Erythroblast (primary cell): Measurements from ENCODE around the gene ATF7IP.

ENCODE experiments used
- DNase-seq, 2 experiments: peaks; one replicate each; lab custom pipeline; 2025; lab: John Stamatoyannopoulos, UW
- GATA1 ChIP-seq: IDR thresholded peaks from 2 replicates; pipeline ENCODE4 v1.6.1; 2011; ENCODE audit warnings: low read depth, mild to moderate bottlenecking, control low read depth, low read length, moderate library complexity
- POLR2A ChIP-seq: IDR thresholded peaks from 2 replicates; pipeline ENCODE4 v1.6.1; 2011; ENCODE audit warnings: mild to moderate bottlenecking, low read length

The ATF7IP gene

DNA sequence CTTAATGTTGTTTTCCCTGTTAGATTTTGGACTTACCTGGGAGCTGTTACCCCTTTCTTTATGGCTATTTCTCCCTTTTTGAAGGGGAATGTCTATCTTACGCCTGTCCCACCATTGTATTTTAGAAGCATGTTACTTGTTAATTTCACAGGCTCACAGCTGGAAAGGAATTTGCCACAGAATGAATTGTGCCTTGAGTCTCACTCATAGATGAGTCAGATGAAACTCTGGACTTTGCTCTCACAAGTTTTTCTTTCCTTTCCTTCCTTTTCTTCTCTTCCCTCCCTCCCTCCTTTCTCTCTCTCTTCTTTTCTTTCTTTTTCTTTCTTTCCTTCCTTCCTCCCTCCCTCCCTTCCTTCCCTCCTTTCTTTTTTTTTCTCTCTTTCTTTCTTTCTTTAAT, 9.3 kb upstream of the ATF7IP start:
- TF ChIP-seq GATA1: no peak
- DNase-seq: no peak

DNA sequence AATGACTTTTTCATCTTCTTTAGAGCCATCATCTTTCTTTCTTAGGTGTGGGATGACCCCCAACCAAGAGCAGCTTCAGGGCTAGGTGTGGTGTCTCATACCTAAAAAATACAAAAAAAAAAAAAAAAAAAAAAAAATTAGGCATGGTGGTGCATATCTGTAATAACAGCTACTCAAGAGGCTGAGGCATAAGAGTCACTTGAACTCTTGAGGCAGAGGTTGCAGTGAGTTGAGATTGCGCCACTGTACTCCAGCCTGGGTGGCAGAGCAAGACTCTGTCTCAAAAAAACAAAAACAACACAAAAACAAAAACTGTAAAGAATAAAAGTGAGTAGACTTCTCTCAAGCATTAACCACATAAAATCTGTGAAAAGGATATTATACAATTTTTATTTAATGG, 8.0 kb upstream of the ATF7IP start:
- no peak for DNase-seq
- TF ChIP-seq POLR2A: no peak
- no peak for TF ChIP-seq GATA1

DNA sequence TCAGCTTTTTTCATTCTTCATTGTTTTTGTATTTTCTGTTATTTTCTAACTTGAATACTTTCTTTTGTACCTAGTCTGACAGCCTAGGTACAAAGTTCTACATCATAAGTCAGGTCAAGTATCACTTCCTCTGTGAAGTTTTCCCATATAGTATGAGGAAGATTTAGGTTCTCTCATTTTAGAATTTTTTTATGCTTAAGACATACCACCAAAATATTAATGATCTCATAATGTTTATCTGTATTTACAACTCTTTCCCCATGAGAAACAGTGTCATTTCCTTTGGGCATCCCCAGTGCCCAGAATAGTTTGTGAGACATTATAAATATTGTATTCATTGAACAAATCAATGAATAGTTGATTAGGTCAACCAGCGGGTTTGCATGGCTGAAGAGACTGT, 3.1 kb upstream of the ATF7IP start:
- no peak for TF ChIP-seq GATA1
- no peak for TF ChIP-seq POLR2A

DNA sequence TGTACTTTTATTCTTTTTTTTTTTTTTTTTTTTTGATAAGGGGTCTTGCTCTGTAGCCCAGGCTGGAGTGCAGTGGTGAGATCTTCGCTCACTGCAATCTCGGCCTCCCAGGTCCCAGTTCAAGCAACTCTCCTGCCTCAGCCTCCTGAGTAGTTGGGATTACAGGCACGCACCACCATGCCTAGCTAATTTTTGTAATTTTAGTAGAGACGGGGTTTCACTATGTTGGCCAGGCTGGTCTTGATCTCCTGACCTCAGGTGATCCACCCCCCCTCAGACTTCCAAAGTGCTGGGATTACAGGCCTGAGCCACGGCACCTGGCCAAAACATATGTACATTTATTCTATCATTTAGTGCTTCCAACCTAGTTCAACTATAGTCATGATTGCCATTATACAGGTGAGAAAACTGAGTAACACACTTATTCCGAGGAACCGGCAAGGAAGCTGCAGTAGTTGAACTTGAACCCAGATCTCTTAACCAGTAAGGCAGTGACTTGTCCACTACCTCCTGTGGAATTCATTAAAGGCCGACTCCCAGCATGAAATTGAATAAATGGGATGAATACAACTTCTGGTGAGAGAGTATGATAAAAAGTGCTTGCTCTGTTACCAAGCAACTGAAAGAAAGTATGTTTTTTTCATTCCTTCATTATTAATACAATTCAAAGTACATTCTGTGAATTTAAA, 755 bp upstream of the ATF7IP start:
- peak in 1 of 2 experiments; percentile 37 for DNase-seq
- TF ChIP-seq POLR2A (no peak), GATA1 (no peak)

More for the DNA sequence above, 3.1 kb upstream of the ATF7IP start:
- DNase-seq: no peak

DNA sequence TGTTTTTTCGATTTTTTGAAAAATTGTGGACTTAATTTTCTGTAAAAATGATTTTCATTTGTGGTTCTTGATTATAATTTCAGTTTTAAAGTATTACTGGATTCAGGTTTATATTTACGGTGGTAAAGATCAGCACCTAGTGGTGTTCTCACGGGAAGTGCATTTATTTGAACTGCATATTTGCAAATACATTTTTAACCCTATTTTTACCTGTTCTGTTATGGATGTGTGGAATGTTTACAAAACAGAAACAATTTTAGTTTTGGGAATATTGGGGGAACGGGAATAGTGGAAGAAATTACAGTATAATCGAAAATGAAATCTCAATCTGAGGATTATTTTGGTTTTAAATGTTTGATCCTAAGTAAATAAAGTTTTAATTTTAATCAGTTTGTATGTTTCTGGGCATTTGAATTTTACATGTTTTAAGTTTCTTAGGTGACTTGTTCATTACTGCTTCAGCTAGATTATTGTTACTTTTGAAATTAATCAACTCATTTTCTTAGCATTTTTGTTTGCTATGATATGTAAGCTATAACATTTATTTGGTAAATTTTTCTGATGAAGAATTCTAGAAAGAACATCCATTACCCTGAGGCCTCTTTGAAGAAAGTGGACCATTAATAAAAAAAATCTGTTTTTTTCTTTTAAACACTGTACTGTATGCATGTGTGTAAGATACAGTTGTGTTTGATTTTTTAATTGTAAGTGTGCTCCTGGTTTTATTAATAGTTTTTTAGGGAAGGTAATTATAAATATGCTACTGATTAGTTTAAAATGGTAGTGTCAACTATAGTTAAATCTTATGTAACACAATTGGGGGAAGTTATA, 942 bp downstream of the ATF7IP start:
- DNase-seq: peak; percentile 81 to 85
- TF ChIP-seq GATA1 (no peak), POLR2A (no peak)

DNA sequence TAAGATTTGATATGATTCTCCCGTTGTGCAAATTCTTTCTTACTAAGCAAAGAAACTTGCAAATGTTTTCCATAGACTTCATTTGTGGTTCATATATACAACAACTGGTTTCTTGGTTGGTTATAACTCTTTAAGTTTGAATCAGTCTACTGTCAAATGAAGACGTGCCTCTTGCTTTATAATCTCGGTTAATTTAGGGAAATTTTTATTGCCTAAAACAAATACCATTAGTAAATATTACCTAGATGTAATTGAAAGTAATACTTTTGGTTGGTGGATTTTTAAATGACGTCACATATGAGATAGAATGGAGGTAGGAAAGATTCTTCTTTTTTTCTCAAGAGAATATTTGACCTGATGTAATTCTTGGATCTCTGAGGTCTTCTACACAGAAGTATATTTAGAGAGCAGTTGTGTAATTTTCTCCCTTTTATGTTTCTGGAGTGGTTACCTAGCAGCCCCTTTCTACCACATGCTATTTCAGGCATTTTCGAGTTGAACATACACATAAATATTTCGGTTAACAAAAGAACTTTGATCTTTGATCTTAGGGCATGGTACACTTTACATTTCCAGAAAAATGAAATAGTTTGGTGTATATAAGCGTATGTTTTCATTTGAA, 1.7 kb downstream of the ATF7IP start:
- TF ChIP-seq POLR2A: peak; percentile 41
- TF ChIP-seq GATA1: no peak
- peak; percentile 52 to 63 for DNase-seq

DNA sequence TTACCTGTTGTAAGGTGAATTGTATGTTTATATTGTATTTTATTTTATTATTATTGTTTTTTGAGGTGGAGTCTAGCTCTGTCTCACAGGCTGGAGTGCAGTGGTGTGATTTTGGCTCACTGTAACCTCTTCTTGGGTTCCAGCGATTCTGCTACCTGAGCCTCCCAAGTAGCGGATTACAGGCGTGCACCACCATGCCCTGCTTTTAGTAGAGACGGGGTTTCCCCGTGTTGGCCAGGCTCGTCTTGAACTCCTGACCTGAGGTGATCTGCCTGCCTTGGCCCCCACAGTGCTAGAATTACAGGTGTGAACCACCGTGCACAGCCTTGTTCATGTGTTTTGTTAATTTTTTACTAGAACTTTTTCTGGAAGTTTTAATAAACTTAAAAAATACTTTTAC, 3.8 kb downstream of the ATF7IP start:
- TF ChIP-seq GATA1: no peak
- no peak for TF ChIP-seq POLR2A
- no peak for DNase-seq

DNA sequence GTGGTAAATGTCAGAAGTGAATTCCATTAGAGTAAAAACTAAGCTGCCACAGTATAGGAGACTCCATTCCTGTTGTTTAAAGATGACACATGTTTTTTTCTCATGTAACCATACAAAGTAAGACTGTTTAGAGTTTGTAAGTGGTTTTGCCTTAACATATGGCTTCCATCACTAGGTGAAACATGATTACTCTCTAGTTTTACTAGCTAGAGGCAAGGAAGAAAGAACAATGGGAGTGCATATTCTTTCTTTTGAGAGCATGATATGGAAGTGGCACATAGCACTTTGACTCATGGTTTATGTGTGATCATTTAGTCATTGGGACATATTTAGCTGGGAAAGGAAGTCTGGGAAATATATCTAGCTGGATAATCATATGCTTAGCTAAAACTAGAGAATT, 7.7 kb downstream of the ATF7IP start:
- DNase-seq: no peak
- no peak for TF ChIP-seq POLR2A
- TF ChIP-seq GATA1: no peak

DNA sequence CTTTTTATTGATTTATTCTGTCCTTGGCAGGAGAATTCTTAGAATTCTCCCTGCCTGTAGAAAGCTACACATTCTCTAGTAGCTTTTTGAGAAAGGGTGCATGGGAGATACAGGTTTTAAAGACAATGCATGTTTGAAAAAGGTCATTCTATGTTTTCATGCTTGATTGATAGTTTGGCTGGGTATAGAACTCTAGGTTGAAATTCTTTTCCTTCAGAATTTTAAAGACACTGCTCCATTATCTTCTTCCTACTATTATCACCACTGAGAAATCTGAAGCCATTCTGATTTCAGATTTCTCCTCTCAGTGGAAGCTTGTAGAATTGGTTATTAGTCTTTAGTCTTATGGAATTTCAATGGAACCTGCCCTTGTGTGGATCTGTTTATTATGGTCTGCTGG, 14.0 kb downstream of the ATF7IP start:
- TF ChIP-seq GATA1 (no peak), POLR2A (no peak)
- DNase-seq: no peak

DNA sequence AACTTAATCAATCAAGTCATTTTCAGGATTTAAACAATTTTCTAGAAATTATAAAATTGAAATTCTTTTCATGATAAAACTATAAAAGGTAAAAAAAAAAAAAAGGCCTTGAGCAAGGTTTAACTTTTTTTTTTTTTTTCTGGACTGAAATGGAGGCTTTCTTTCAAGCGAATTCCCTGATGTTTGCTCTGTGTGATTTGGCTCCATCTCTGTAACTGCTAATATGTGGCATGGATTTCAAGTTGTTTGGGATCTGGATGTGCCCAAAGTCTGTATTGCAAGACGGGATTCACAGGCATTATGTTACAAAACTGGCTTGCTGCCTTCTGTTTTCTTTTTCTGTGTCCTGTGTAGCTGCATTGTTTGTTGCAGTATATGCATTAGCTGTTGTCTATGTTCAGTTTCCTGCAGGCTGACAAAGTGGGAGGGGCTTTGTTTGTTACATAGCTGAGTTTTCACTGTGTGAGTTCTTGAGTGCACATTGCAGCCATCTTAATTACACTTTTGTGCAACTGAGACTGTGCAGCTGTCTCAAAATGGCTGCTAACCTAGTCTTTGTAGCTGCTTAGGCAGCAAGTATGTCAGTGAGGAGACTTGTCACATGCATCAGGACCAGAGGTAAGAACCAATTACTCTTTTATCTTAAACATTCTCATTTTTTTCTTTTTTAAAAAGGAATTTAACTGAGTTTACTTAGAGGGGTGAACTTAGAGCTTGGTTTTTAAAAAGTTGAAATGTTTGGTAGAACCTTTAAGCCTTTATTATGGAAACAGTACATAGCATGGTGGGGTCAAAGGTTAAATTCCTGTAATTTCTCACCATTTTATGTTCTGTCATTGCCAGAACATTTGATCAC, 19.5 kb downstream of the ATF7IP start:
- TF ChIP-seq GATA1: no peak
- peak; percentile 52 for TF ChIP-seq POLR2A
- peak; percentile 92 to 95 for DNase-seq

DNA sequence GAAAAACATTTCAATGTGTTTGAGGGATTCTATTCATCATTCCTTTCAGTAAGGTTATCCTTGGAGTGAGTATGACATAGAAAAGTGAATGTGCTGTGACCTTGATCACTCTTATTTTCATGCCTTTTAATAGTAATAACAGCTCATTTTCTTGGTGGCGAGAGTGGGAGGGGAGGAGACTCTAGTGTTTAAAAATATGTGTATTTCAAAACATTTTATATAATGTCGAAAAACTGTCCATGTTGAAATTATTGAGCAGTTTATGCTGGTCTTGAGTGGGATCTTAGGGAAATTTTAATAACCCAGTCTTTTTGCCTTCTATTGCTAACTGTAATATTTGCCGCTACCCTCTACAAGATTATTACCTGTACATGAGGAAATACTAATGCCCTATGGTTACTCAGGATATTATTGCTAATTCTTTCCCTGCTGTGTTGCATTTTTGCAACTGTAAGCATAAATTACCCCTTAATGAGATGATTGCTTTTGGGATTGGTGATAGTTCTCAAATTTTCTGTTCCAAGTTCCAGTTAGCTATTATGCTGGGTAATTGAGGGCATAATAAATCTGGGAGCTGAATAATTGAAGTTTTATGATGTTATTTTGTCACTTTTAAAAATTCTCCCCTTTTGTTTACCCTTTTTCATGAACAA, 21.9 kb downstream of the ATF7IP start:
- TF ChIP-seq GATA1: no peak
- TF ChIP-seq POLR2A: no peak
- no peak for DNase-seq

DNA sequence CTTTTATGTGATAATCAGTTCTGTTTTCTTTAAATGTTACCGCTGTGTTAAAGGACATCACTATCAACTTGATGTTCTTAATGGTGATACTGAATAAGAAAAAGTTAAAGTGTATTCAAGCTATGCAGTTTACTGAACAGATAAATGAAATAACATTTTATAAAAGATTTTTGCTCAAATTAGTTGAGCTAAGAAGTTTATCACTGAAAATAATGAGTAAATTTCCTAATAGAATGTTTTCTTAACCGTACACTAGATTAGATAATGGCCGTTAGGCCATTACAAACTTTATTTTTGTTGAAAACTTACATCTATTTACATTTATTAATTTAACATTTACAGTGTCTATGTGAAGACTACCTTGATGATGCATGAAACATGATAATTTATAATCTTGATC, 25.0 kb downstream of the ATF7IP start:
- TF ChIP-seq GATA1 (no peak), POLR2A (no peak)
- no peak for DNase-seq
